GM12874 (cell line): ENCODE results near the gene CD300E.

ENCODE experiments used
- CTCF ChIP-seq: IDR thresholded peaks from 2 replicates; pipeline ENCODE4 v1.5.1; 2011; ENCODE audit warnings: low read depth, mild to moderate bottlenecking, control low read depth, low read length, moderate library complexity; ENCODE audit not compliant: insufficient read depth

Gene CD300E

GRCh38 chr17:74652020-74652419 is 28.5 kb upstream of the CD300E start:
- no peak for TF ChIP-seq CTCF

- no peak for TF ChIP-seq CTCF
These were observed 26.4 kb upstream of the CD300E start for GRCh38 chr17:74649909-74650308.

GRCh38 chr17:74647871-74648672 is 24.5 kb upstream of the CD300E start:
- TF ChIP-seq CTCF: no peak

GRCh38 chr17:74646231-74646630 is 22.7 kb upstream of the CD300E start:
- TF ChIP-seq CTCF: peak; percentile 47; the same call in 1 of the 2 replicates

- no peak for TF ChIP-seq CTCF
These were observed 21.5 kb upstream of the CD300E start for GRCh38 chr17:74645010-74645409.

- TF ChIP-seq CTCF: no peak
These were observed 20.9 kb upstream of the CD300E start for GRCh38 chr17:74644419-74644818.

GRCh38 chr17:74643826-74644225 is 20.3 kb upstream of the CD300E start:
- no peak for TF ChIP-seq CTCF

GRCh38 chr17:74642995-74643394 is 19.5 kb upstream of the CD300E start:
- no peak for TF ChIP-seq CTCF
